ENCODE results near the gene PBX3.
"Not testable (repeated sequence)": the region's sequence is repeated elsewhere in the genome, so short reads cannot be mapped to it uniquely, and the experiment has no call there.

PBX3 gene

GRCh38 chr9:125749287-125749935 lies 2.2 kb downstream of the PBX3 start:
- no peak for DNase-seq (ENCODE audit: low read depth)

- DNase-seq (ENCODE audit: low read depth): no peak
Observed at GRCh38 chr9:125749951-125750626, 2.9 kb downstream of the PBX3 start.

- DNase-seq (ENCODE audit: low read depth): no peak
Observed at GRCh38 chr9:125750627-125751011, 3.4 kb downstream of the PBX3 start.

- DNase-seq (ENCODE audit: low read depth): no peak
Observed at GRCh38 chr9:125752070-125752628, 5.0 kb downstream of the PBX3 start.

- DNase-seq (ENCODE audit: low read depth): no peak
Observed at GRCh38 chr9:125754096-125754495, 6.9 kb downstream of the PBX3 start.

GRCh38 chr9:125755340-125755739 lies 8.2 kb downstream of the PBX3 start:
- no peak for DNase-seq (ENCODE audit: low read depth)

GRCh38 chr9:125756518-125756917 lies 9.3 kb downstream of the PBX3 start:
- no peak for DNase-seq (ENCODE audit: low read depth)

GRCh38 chr9:125757834-125758233 lies 10.7 kb downstream of the PBX3 start:
- no peak for DNase-seq (ENCODE audit: low read depth)

GRCh38 chr9:125758986-125759763 lies 12.0 kb downstream of the PBX3 start:
- peak; percentile 43 for DNase-seq (ENCODE audit: low read depth)

- DNase-seq (ENCODE audit: low read depth): no peak
Observed at GRCh38 chr9:125759764-125760129, 12.6 kb downstream of the PBX3 start.

- DNase-seq (ENCODE audit: low read depth): no peak
Observed at GRCh38 chr9:125760537-125760936, 13.4 kb downstream of the PBX3 start.

GRCh38 chr9:125761676-125762450 lies 14.7 kb downstream of the PBX3 start:
- no peak for DNase-seq (ENCODE audit: low read depth)

GRCh38 chr9:125763394-125763801 lies 16.2 kb downstream of the PBX3 start:
- no peak for DNase-seq (ENCODE audit: low read depth)

GRCh38 chr9:125764198-125764597 lies 17.0 kb downstream of the PBX3 start:
- no peak for DNase-seq (ENCODE audit: low read depth)

GRCh38 chr9:125766468-125767221 lies 19.5 kb downstream of the PBX3 start:
- no peak for DNase-seq (ENCODE audit: low read depth)

- no peak for DNase-seq (ENCODE audit: low read depth)
Observed at GRCh38 chr9:125767349-125767748, 20.2 kb downstream of the PBX3 start.

- DNase-seq (ENCODE audit: low read depth): no peak
Observed at GRCh38 chr9:125768803-125769202, 21.6 kb downstream of the PBX3 start.

GRCh38 chr9:125771037-125771436 lies 23.9 kb downstream of the PBX3 start:
- DNase-seq (ENCODE audit: low read depth): no peak

GRCh38 chr9:125772740-125773139 lies 25.6 kb downstream of the PBX3 start:
- no peak for DNase-seq (ENCODE audit: low read depth)

- no peak for DNase-seq (ENCODE audit: low read depth)
Observed at GRCh38 chr9:125774106-125774505, 26.9 kb downstream of the PBX3 start.

GRCh38 chr9:125776789-125777188 lies 29.6 kb downstream of the PBX3 start:
- not testable (repeated sequence) for DNase-seq (ENCODE audit: low read depth)
